Coronary artery (tissue), 2 donors: ENCODE data around the gene LRRC10B.

Experiments
- DNase-seq: peaks from one replicate; pipeline ENCODE4 v3.0.0-alpha.2; 2017; ENCODE audit warnings: low spot score
- H3K27ac ChIP-seq, 2 donors: fragments of 200-600 bp; sonication (generic); one replicate each; pipeline ENCODE4 v1.5.1; 2016 to 2019
- H3K4me3 ChIP-seq: fragments of 200-600 bp; sonication (generic); 2 replicates; pipeline ENCODE4 v1.5.1; 2016; ENCODE audit warnings: mild to moderate bottlenecking, moderate library complexity
- TF ChIP-seq, protein P1 (sequence below): fragments of 200-600 bp; sonication (generic); IDR thresholded peaks from one replicate; pipeline ENCODE4 v1.5.1; 2019; ENCODE audit warnings: antibody characterized with exemption

The LRRC10B gene

DNA sequence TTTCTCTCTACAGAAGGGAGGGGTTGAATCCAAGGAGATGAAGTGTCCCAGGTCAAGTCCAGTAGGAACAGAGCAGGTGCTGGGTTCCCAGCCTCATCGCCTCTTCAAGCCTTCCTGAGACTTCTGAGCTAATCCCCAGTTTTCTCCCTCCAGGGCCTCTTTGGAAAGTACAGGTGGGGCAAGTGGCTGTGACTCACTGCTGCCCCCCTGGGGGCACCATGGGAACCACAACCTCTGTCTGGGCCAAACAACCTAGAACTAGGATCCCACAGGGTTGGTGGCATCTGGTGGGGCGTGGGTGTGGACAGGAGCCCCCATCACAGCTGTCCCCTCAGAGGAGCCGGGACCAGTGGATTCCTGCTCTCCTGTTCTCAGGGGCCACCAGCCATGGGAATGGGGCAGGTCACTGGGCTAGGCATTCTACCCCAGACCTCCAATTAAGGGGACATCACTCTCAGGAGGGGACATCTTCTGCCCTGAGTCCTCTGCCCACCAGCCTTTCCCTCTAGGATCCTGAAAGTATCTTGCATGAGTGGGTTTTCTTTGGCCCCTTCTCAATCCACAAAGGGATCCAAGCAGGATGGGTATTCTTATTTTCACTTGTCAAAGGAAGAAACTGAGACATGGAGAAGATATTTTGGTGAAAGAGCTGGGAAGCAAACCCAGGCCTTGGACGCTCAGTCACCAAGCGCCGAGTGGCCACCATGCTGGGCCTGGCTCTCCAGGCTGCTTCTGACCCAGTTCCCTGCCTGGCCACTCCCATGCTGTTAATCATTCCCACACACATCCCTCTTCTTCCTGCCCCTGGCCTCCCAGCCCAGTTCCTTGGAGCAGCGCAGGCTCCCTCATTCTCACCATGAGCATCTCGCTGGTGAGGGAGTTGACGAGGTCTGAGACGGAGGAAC lies 23.8 kb downstream of the LRRC10B start:
- Histone ChIP-seq H3K27ac (no peak overlapping the region), H3K4me3 (no peak overlapping the region)
- TF ChIP-seq, protein P1, sequence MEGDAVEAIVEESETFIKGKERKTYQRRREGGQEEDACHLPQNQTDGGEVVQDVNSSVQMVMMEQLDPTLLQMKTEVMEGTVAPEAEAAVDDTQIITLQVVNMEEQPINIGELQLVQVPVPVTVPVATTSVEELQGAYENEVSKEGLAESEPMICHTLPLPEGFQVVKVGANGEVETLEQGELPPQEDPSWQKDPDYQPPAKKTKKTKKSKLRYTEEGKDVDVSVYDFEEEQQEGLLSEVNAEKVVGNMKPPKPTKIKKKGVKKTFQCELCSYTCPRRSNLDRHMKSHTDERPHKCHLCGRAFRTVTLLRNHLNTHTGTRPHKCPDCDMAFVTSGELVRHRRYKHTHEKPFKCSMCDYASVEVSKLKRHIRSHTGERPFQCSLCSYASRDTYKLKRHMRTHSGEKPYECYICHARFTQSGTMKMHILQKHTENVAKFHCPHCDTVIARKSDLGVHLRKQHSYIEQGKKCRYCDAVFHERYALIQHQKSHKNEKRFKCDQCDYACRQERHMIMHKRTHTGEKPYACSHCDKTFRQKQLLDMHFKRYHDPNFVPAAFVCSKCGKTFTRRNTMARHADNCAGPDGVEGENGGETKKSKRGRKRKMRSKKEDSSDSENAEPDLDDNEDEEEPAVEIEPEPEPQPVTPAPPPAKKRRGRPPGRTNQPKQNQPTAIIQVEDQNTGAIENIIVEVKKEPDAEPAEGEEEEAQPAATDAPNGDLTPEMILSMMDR: peak; percentile 77
- no peak for DNase-seq

DNA sequence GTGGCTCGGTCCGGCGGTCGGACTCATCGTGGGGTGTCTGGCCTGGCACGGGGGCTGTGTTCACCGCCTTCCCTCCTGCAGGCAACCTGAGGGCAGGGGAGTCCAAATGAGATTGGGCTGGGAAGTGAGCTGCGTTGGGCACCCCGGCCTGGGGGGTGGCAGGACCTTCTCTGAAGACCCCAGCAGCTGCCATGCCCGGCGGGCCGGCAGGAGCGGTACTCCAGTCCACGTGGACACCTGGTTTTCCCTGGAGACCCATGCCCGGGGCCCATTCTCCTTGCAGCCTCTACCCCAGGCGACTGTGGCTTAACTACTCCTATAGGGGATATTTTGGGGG lies 24.5 kb downstream of the LRRC10B start:
- DNase-seq: no peak
- H3K4me3 ChIP-seq: no peak overlapping the region
- no peak overlapping the region for H3K27ac ChIP-seq
- TF ChIP-seq, protein P1: no peak

DNA sequence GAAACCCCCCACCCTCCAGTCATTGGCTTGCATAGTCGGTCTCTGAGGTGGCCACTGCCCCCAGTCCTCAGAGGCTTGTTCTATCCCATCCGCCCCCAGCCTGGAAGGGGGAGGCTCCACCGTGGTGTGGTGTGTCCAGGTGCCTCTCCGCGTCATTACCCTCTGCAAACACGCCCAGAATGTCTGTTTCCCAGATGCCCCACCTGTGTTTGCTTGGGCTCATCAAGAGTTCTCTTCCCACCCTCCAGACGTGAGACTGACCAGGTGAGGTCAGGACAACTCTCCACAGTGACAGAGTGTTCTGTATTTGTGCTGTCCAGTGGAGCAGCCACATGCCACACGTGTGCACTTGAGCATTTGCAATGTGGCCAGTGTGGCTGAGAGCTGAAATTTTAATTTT lies 24.9 kb downstream of the LRRC10B start:
- TF ChIP-seq, protein P1: no peak
- Histone ChIP-seq H3K4me3 (no peak overlapping the region), H3K27ac (no peak overlapping the region)
- no peak for DNase-seq

DNA sequence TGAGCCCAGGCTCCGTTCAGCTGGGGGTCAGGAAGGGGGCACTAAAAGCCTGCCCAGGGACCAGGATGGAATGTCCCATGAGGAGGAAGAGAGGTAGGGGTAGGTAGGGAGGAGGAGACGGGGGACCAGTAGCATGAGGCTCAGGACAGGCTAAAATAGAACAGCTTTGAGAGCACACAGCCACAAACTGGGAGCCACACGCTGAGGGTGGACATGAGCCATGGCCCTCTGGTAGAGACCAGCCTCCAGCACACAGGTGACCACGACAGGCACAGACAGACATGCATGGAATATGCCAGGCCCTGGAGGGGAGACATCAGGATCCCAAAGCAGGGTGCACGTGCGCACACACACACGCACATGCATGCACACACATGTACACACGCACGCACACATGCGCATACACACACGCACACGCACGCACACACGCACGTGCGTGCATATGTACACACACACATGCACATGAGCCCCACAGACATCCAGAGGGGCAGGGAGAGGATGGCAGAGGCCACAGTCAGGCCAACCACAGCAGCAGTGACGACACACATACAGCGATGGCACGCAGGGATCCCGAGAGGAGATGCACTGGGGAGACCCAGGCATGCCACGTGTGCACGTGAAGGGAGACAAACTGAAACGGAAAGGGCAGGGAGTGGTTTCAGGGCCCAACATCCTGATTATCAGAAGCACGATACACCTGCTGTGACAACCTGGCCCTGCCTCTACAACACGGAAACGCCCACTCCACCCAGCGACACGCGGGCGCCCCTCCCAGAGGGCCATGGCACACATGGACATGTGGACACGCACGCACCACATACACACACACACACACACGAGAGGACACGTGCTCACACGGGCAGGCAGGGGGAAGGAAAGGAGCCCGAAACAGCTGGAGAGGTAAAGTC lies 25.7 kb downstream of the LRRC10B start:
- TF ChIP-seq, protein P1: no peak
- H3K27ac ChIP-seq: no peak overlapping the region
- no peak for DNase-seq
- H3K4me3 ChIP-seq: no peak overlapping the region

DNA sequence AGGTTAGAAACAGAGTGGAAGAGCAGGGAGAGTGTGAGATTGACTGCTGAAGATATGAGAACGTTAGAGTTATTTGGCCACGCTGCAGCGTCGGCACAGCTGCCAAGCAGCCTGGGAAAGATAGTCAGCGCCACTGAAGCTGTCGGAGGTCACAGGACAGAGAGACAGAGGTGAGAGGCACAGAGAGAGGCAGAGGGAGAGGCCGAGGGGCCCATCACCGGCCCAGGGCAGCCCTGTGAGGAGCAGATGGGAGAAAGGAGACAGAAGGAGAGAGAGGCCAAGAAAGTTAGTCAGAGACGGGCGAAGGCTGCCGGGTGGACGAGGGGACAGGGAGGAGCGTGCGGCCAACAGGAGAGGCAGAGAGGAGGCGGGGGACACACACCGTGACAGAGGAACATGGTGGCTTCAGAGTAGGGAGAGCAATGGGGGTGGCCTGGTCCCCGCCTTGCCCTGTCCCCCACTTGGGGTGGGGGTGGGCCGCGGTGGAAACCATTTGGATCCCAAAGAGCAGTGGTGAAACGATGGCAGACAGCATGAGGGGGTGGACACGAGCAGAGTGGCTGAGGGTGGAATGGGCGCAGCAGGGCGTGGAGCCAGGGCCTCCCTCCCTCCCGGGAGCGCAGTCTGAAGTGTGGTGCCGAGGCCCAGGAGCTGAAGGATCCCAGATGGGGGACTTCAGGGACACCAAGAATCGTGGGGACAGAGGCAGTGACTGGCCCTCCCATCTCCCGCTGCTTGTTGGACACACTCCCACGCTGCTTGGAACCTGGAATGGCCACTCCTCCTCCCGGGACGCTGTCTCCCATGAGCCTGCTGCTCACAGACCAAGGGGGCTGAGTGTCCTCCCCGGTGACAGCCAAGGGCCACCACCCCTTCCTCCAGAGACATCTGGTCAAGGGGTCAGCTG lies 26.6 kb downstream of the LRRC10B start:
- H3K4me3 ChIP-seq: no peak overlapping the region
- H3K27ac ChIP-seq: no peak overlapping the region
- no peak for DNase-seq
- TF ChIP-seq, protein P1: no peak

DNA sequence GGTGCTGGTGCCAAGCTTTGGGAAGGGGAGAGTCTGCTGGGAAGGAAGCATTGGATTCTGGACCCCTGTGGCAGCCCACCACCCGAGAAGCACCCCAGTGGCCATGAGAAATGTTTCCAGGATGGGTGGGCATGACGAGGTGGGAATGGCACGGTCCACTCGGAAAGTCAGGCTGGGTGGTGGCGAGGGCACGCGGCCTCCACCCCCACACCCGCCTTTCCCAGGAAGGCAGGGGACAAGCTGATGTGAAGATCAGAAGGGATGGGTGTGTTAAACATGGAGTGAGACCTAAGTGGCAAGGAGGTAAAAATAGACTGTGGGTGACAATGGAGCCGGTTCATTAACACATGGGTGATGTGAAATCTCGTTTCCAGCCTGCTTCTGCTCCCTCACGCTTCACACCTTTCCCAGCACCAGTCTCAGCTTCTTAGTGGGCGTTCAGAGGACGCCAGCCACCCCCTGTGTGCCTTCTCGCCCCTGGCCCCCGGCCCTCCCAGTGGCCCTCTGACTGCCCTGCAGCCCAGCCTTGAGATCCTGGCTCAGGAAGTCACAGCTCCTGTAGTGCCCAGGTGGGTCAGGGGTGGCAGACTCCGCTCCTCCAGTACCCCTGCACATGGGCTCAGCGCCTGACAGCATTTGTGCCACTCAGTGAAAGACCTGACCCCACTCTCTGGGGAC lies 27.6 kb downstream of the LRRC10B start:
- H3K4me3 ChIP-seq: no peak overlapping the region

More for the DNA sequence above, 27.6 kb downstream of the LRRC10B start:
- no peak for DNase-seq
- TF ChIP-seq, protein P1: no peak
- no peak overlapping the region for H3K27ac ChIP-seq
